Uterus (tissue), 4 donors: ENCODE data around the gene PDE4A. TPM values are rescaled to one million over a fixed set of nuclear protein-coding genes. Genes with fewer than 3 reads are reported as not detected.

ENCODE experiments used
- DNase-seq, 2 donors: peaks; one replicate each; pipeline ENCODE4 v3.0.0-alpha.2; 2019 to 2020
- H3K27ac ChIP-seq, 2 donors: fragments of 200-600 bp; sonication (generic); 1 replicate in 1 of 2; 2 replicates in 1 of 2; pipeline ENCODE4 v1.5.1; 2016 to 2018
- H3K27me3 ChIP-seq, 2 donors: fragments of 200-600 bp; sonication (generic); one replicate each; pipeline ENCODE4 v1.5.1; 2018 to 2019; ENCODE audit warnings: control low read depth in 1 of 2
- H3K36me3 ChIP-seq, 2 donors: fragments of 200-600 bp; sonication (generic); one replicate each; pipeline ENCODE4 v1.5.1; 2019; ENCODE audit warnings: control low read depth in 1 of 2
- H3K4me1 ChIP-seq, 2 donors: fragments of 200-600 bp; sonication (generic); one replicate each; pipeline ENCODE4 v1.5.1; 2018 to 2019; ENCODE audit warnings: control low read depth in 1 of 2
- H3K4me3 ChIP-seq, 2 donors: fragments of 200-600 bp; sonication (generic); 1 replicate in 1 of 2; 2 replicates in 1 of 2; pipeline ENCODE4 v1.5.1; 2018 to 2019; ENCODE audit warnings: mild to moderate bottlenecking in 1 of 2
- H3K9me3 ChIP-seq, 2 donors: fragments of 200-600 bp; sonication (generic); one replicate each; pipeline ENCODE4 v1.5.1; 2019; ENCODE audit warnings: control low read depth in 1 of 2
- CTCF ChIP-seq, 4 experiments: fragments of 200-600 bp in 2 of 4; fragments of 450-650 bp in 2 of 4; sonication (generic) in 2 of 4; IDR thresholded peaks; one replicate each; pipeline ENCODE4 v1.5.1; 2016 to 2019; ENCODE audit warnings: antibody characterized with exemption in 4 of 4, mild to moderate bottlenecking in 2 of 4, moderate library complexity in 1 of 4
- POLR2A ChIP-seq, 2 donors: fragments of 450-650 bp; IDR thresholded peaks; one replicate each; pipeline ENCODE4 v1.6.1; 2016; ENCODE audit warnings: antibody characterized with exemption in 2 of 2, mild to moderate bottlenecking in 1 of 2, moderate library complexity in 1 of 2
- intact Hi-C: fragments of 100-400 bp; cut with DNase I; formaldehyde crosslinking; loops from one replicate; pipeline ENCODE4 v1.15.1; 2023; ENCODE audit warnings: low total_unique reads
- total RNA-seq, 4 donors: library from RNA; depleted of rRNA in 3 of 4; stranded (reverse); fragments of >200 nt in 3 of 4; gene quantifications; one replicate each; pipeline versions ENCODE4 v1.1.0 to v1.2.4, GENCODE V29; 2014 to 2023
- donor health status: DM: yes; HTN: yes; CAD: no.

Gene PDE4A
- total RNA-seq, 4 donors from 2014 or later = 3.2 to 10.6 (median 4.1) TPM

- H3K27me3 ChIP-seq = no peaks in the 10 kb centered on the region
- no peak overlapping the region for H3K4me3 ChIP-seq
- H3K4me1 ChIP-seq = peaks cover 0 to 6% of the 10 kb centered on the region in 2 donors
- no peaks in the 10 kb centered on the region for H3K9me3 ChIP-seq
- TF ChIP-seq CTCF (IDR thresholded peaks at IDR 0.05) = no peak
- TF ChIP-seq POLR2A (IDR thresholded peaks at IDR 0.05) = no peak
- H3K36me3 ChIP-seq = no peaks in the 10 kb centered on the region
- no peak overlapping the region for H3K27ac ChIP-seq
- no peak for DNase-seq
- intact Hi-C loops = no loop called here
These were observed 28.2 kb upstream of the PDE4A start for GRCh38 chr19:10392120-10392519.

- Histone ChIP-seq H3K4me3 (no peak overlapping the region), H3K27me3 (no peaks in the 10 kb centered on the region), H3K36me3 (no peaks in the 10 kb centered on the region), H3K4me1 (peaks cover 0 to 6% of the 10 kb centered on the region in 2 donors), H3K9me3 (no peaks in the 10 kb centered on the region), H3K27ac (no peak overlapping the region)
- no peak for DNase-seq
- TF ChIP-seq POLR2A (IDR thresholded peaks at IDR 0.05) (no peak), CTCF (IDR thresholded peaks at IDR 0.05) (no peak)
- intact Hi-C loops = no loop called here
These were observed 27.2 kb upstream of the PDE4A start for GRCh38 chr19:10393137-10393536.

- TF ChIP-seq POLR2A (IDR thresholded peaks at IDR 0.05) (no peak), CTCF (IDR thresholded peaks at IDR 0.05) (no peak)
- no peak for DNase-seq
- intact Hi-C loops = no loop called here
- Histone ChIP-seq H3K4me3 (no peak overlapping the region), H3K4me1 (no peaks in the 10 kb centered on the region), H3K27ac (no peak overlapping the region), H3K9me3 (no peaks in the 10 kb centered on the region), H3K27me3 (no peaks in the 10 kb centered on the region), H3K36me3 (no peaks in the 10 kb centered on the region)
These were observed 25.3 kb upstream of the PDE4A start for GRCh38 chr19:10395003-10395402.

GRCh38 chr19:10395436-10395835 is 24.9 kb upstream of the PDE4A start:
- H3K27me3 ChIP-seq = no peaks in the 10 kb centered on the region
- H3K9me3 ChIP-seq = no peaks in the 10 kb centered on the region
- H3K4me1 ChIP-seq = no peaks in the 10 kb centered on the region
- TF ChIP-seq POLR2A (IDR thresholded peaks at IDR 0.05) (no peak), CTCF (IDR thresholded peaks at IDR 0.05) (no peak)
- no peak for DNase-seq
- H3K36me3 ChIP-seq = no peaks in the 10 kb centered on the region
- no peak overlapping the region for H3K27ac ChIP-seq
- intact Hi-C loops = no loop called here
- no peak overlapping the region for H3K4me3 ChIP-seq

- TF ChIP-seq CTCF (IDR thresholded peaks at IDR 0.05) (no peak), POLR2A (IDR thresholded peaks at IDR 0.05) (no peak)
- no peak overlapping the region for H3K4me3 ChIP-seq
- H3K36me3 ChIP-seq = no peaks in the 10 kb centered on the region
- H3K27ac ChIP-seq = no peak overlapping the region
- no peak for DNase-seq
- no peaks in the 10 kb centered on the region for H3K4me1 ChIP-seq
- H3K27me3 ChIP-seq = no peaks in the 10 kb centered on the region
- intact Hi-C loops = no loop called here
- no peaks in the 10 kb centered on the region for H3K9me3 ChIP-seq
These were observed 24.4 kb upstream of the PDE4A start for GRCh38 chr19:10395917-10396316.
